Hepatocyte (in vitro differentiated cells): ENCODE results near the gene PNMA8C.

Experiments used
- CTCF ChIP-seq: fragments of 200-600 bp; sonication (generic); IDR thresholded peaks from 2 replicates; pipeline ENCODE4 v1.5.1; 2016; ENCODE audit warnings: antibody characterized with exemption, mild to moderate bottlenecking; ENCODE audit not compliant: poor library complexity
- EZH2 ChIP-seq: fragments of 200-600 bp; sonication (generic); IDR thresholded peaks from 2 replicates; pipeline ENCODE4 v1.6.1; 2016; ENCODE audit warnings: antibody characterized with exemption, mild to moderate bottlenecking, borderline replicate concordance
- EZH2phosphoT487 ChIP-seq: fragments of 200-600 bp; sonication (generic); IDR thresholded peaks from one replicate; pipeline ENCODE4 v1.6.1; 2018; ENCODE audit warnings: antibody characterized with exemption, mild to moderate bottlenecking, low read depth, moderate library complexity; ENCODE audit not compliant: unreplicated experiment, severe bottlenecking

GRCh38 chr19:46453661-46454060, 24.9 kb upstream of the PNMA8C start:
- no peak for TF ChIP-seq CTCF
- no peak for TF ChIP-seq EZH2
- TF ChIP-seq EZH2phosphoT487, result no peak
